HEK293 (cell line): ENCODE measurements around the gene TBC1D9B.

Experiments used
- CTCF ChIA-PET: fragments of 350-600 bp; formaldehyde crosslinking; extraction: SDS; loops from one replicate; lab custom pipeline; 2021; ENCODE audit warnings: antibody characterized with exemption; lab: Yijun Ruan, JAX
- POLR2A ChIA-PET: fragments of 300-600 bp; formaldehyde crosslinking; extraction: SDS; loops from one replicate; lab custom pipeline; 2020; ENCODE audit warnings: antibody characterized with exemption, inconsistent platforms; lab: Yijun Ruan, JAX
- H3K27ac ChIP-seq: fragments of 200-500 bp; sonication (Bioruptor generic); 2 replicates; pipeline ENCODE4 v1.5.1; 2014; ENCODE audit warnings: low read depth, low read length, control low read depth, inconsistent platforms; ENCODE audit errors: extremely low read depth
- H3K36me3 ChIP-seq, 2 experiments: fragments of 200-500 bp in 1 of 2; sonication (Bioruptor generic) in 1 of 2; 1 replicate in 1 of 2; 2 replicates in 1 of 2; pipeline ENCODE4 v1.5.1; 2014 to 2017; ENCODE audit warnings: inconsistent platforms in 2 of 2, low read length in 2 of 2; ENCODE audit not compliant: control insufficient read depth in 2 of 2, insufficient read depth in 1 of 2
- H3K4me1 ChIP-seq: fragments of 200-500 bp; sonication (Bioruptor generic); 2 replicates; pipeline ENCODE4 v1.5.1; 2014; ENCODE audit warnings: mild to moderate bottlenecking, low read length, inconsistent platforms; ENCODE audit not compliant: control insufficient read depth, insufficient read depth
- H3K4me3 ChIP-seq: 2 replicates; pipeline ENCODE4 v1.5.1; 2011; ENCODE audit warnings: low read depth, mild to moderate bottlenecking, control low read depth, low read length, moderate library complexity
- H3K9me3 ChIP-seq: fragments of 200-500 bp; sonication (Bioruptor generic); 2 replicates; pipeline ENCODE4 v1.5.1; 2014; ENCODE audit warnings: low read depth, low read length, inconsistent platforms; ENCODE audit not compliant: control insufficient read depth, insufficient read depth
- KLF8 ChIP-seq: fragments of 450-650 bp; formaldehyde crosslinking; IDR thresholded peaks from 2 replicates; pipeline ENCODE4 v1.5.1; 2016; ENCODE audit warnings: missing biosample characterization, missing genetic modification characterization
- YY1 ChIP-seq: fragments of 450-650 bp; formaldehyde crosslinking; IDR thresholded peaks from 2 replicates; pipeline ENCODE4 v1.5.1; 2018; ENCODE audit warnings: missing biosample characterization, missing genetic modification characterization
- ZBTB1 ChIP-seq: fragments of 450-650 bp; formaldehyde crosslinking; IDR thresholded peaks from 2 replicates; pipeline ENCODE4 v1.5.1; 2016; ENCODE audit warnings: missing biosample characterization, missing genetic modification characterization
- ZFHX2 ChIP-seq: fragments of 450-650 bp; formaldehyde crosslinking; conservative IDR thresholded peaks from 2 replicates; pipeline ENCODE4 v1.5.1; 2016; ENCODE audit warnings: missing biosample characterization, missing genetic modification characterization
- ZNF121 ChIP-seq: fragments of 450-650 bp; formaldehyde crosslinking; IDR thresholded peaks from 2 replicates; pipeline ENCODE4 v1.5.1; 2016; ENCODE audit warnings: missing biosample characterization, missing genetic modification characterization
- ZNF169 ChIP-seq: fragments of 450-650 bp; formaldehyde crosslinking; IDR thresholded peaks from 2 replicates; pipeline ENCODE4 v1.5.1; 2016; ENCODE audit warnings: missing biosample characterization, missing genetic modification characterization
- ZNF214 ChIP-seq: fragments of 450-650 bp; formaldehyde crosslinking; IDR thresholded peaks from 2 replicates; pipeline ENCODE4 v1.5.1; 2017; ENCODE audit warnings: missing biosample characterization, mild to moderate bottlenecking, missing genetic modification characterization, borderline replicate concordance
- ZNF37A ChIP-seq: fragments of 450-650 bp; IDR thresholded peaks from 2 replicates; pipeline ENCODE4 v1.5.1; 2018; ENCODE audit warnings: missing biosample characterization, missing genetic modification characterization
- ZNF629 ChIP-seq: fragments of 450-650 bp; formaldehyde crosslinking; IDR thresholded peaks from 2 replicates; pipeline ENCODE4 v1.5.1; 2017; ENCODE audit warnings: missing biosample characterization, missing genetic modification characterization
- ZNF707 ChIP-seq: fragments of 450-650 bp; formaldehyde crosslinking; IDR thresholded peaks from 2 replicates; pipeline ENCODE4 v1.5.1; 2016; ENCODE audit warnings: missing biosample characterization, missing genetic modification characterization
- ZNF777 ChIP-seq: fragments of 450-650 bp; formaldehyde crosslinking; IDR thresholded peaks from 2 replicates; pipeline ENCODE4 v1.5.1; 2017; ENCODE audit warnings: missing biosample characterization, missing genetic modification characterization, borderline replicate concordance
- ZNF830 ChIP-seq: fragments of 450-650 bp; IDR thresholded peaks from 2 replicates; pipeline ENCODE4 v1.5.0; 2018; ENCODE audit warnings: missing biosample characterization, missing genetic modification characterization, low read depth, mild to moderate bottlenecking, moderate library complexity
- ZSCAN23 ChIP-seq: fragments of 450-650 bp; formaldehyde crosslinking; IDR thresholded peaks from 2 replicates; pipeline ENCODE4 v1.5.1; 2016; ENCODE audit warnings: missing biosample characterization, missing genetic modification characterization
- TF ChIP-seq, protein P1 (sequence below): fragments of 450-650 bp; formaldehyde crosslinking; IDR thresholded peaks from 2 replicates; pipeline ENCODE4 v1.5.1; 2017; ENCODE audit warnings: missing biosample characterization, missing genetic modification characterization
- TF ChIP-seq, protein P2 (sequence below): fragments of 450-650 bp; formaldehyde crosslinking; IDR thresholded peaks from 2 replicates; pipeline ENCODE4 v1.5.1; 2017; ENCODE audit warnings: missing biosample characterization, missing genetic modification characterization
- TF ChIP-seq, protein P3 (sequence below): fragments of 450-650 bp; formaldehyde crosslinking; IDR thresholded peaks from 2 replicates; pipeline ENCODE4; 2016; ENCODE audit warnings: missing biosample characterization, missing genetic modification characterization

The TBC1D9B gene

DNA sequence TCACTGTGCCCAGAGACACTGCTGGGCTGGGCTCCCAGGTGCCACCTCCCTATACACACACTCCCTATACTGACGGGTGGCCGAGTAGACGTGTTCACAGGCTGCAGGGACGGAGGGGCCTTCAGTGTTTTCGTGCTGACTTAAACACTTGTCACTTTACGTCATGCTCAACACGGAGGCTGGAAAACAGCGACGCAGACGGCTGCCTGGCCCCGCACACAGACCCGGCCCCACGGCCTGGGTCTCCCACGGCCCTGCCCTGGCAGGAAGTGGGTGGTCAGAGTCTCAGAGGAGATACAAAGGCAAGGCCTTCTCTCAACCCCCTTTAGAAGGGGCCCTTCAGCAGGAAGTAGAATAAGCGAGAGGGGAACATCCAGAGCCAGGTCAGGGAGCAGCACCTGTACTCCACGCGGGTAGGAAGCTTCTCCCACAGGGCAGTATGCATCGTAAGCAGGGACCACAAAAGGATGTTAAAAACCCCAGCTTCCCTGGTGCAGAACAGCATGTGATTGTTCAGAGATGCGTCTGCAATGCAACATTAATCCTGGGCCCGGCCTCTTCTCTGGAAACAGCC is 11.9 kb upstream of the TBC1D9B start (continued):
- TF ChIP-seq, protein P1, sequence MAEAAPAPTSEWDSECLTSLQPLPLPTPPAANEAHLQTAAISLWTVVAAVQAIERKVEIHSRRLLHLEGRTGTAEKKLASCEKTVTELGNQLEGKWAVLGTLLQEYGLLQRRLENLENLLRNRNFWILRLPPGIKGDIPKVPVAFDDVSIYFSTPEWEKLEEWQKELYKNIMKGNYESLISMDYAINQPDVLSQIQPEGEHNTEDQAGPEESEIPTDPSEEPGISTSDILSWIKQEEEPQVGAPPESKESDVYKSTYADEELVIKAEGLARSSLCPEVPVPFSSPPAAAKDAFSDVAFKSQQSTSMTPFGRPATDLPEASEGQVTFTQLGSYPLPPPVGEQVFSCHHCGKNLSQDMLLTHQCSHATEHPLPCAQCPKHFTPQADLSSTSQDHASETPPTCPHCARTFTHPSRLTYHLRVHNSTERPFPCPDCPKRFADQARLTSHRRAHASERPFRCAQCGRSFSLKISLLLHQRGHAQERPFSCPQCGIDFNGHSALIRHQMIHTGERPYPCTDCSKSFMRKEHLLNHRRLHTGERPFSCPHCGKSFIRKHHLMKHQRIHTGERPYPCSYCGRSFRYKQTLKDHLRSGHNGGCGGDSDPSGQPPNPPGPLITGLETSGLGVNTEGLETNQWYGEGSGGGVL (tag by site-specific recombination): no peak
- TF ChIP-seq, protein P2, sequence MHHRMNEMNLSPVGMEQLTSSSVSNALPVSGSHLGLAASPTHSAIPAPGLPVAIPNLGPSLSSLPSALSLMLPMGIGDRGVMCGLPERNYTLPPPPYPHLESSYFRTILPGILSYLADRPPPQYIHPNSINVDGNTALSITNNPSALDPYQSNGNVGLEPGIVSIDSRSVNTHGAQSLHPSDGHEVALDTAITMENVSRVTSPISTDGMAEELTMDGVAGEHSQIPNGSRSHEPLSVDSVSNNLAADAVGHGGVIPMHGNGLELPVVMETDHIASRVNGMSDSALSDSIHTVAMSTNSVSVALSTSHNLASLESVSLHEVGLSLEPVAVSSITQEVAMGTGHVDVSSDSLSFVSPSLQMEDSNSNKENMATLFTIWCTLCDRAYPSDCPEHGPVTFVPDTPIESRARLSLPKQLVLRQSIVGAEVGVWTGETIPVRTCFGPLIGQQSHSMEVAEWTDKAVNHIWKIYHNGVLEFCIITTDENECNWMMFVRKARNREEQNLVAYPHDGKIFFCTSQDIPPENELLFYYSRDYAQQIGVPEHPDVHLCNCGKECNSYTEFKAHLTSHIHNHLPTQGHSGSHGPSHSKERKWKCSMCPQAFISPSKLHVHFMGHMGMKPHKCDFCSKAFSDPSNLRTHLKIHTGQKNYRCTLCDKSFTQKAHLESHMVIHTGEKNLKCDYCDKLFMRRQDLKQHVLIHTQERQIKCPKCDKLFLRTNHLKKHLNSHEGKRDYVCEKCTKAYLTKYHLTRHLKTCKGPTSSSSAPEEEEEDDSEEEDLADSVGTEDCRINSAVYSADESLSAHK (tag by site-specific recombination): no peak
- no peak for TF ChIP-seq YY1 (tag by site-specific recombination)
- TF ChIP-seq ZNF121 (tag by site-specific recombination): no peak

DNA sequence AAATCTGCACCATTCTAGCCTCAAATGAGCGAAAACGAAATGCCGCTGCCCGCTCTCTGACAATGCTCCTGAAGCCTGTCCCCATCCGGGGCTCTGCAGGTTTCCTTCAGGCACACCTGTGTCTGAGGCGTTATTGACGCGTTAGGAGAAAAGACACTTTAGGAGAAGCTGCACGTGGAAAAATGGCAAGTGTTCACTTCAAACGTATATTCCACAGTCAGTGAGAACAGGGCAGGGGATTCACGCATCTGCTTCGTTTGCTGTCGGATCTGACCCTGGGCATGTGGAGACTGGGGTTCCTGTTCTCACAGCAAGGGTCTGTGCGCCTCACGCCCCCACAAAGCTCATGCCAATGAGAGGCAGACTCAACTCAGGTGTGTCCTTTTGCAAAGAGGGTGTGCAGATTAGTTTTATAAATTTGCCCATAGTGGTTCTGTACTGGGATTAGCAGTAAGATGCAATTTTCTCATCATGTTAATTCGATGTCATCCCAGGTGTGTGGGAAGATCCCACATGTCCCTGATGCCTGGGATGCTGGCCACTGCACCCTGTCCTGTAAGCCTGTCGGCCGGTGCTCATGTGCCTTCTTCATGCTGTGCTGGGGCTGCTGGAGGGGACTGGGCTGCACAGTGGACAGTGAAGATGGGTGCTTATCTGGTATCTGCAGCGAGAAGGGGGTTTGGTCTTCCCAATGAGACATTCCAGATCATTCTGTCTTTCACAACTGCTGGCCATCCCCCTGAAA is 11.2 kb upstream of the TBC1D9B start:
- Histone ChIP-seq H3K4me1 (no peaks in the 10 kb centered on the region), H3K36me3 (no peaks in the 10 kb centered on the region), H3K4me3 (no peak overlapping the region), H3K9me3 (no peaks in the 10 kb centered on the region), H3K27ac (no peak overlapping the region)
- ChIA-PET CTCF (interaction anchor here (0.9 kb wide), 1 partner anchor 11 kb away, joined by 3 read pairs; the partner anchor contains the start of gene TBC1D9B), POLR2A (no interaction called here)
- TF ChIP-seq, protein P3, sequence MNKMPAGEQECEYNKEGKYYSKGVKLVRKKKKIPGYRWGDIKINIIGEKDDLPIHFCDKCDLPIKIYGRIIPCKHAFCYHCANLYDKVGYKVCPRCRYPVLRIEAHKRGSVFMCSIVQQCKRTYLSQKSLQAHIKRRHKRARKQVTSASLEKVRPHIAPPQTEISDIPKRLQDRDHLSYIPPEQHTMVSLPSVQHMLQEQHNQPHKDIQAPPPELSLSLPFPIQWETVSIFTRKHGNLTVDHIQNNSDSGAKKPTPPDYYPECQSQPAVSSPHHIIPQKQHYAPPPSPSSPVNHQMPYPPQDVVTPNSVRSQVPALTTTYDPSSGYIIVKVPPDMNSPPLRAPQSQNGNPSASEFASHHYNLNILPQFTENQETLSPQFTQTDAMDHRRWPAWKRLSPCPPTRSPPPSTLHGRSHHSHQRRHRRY (tag by site-specific recombination): no peak
- TF ChIP-seq KLF8 (tag by site-specific recombination): no peak
- no peak for TF ChIP-seq ZNF707 (tag by site-specific recombination)
- TF ChIP-seq ZNF830 (tag by site-specific recombination): no peak

DNA sequence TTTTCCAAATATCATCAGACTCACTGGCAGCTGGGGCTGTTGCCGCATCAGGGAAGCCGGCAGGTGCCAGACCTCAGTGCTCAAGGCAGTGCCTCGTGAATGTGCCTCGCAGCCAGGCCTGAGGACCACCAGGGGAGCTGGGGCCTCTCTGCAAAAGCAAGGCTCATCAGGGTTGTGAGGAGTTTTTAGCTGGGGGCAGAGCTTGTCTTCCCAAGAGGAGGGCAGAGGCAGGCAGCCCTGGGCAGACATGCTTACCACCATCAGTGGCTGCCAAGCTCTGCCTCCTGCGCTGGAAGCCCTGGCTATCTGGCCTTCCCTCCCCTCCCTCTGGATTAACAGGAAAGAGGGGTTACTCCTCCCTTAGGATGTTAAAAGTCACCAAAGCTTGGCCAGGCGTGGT is 8.8 kb upstream of the TBC1D9B start:
- CTCF ChIA-PET: no interaction called here
- Histone ChIP-seq H3K4me3 (no peak overlapping the region), H3K27ac (no peak overlapping the region), H3K36me3 (no peaks in the 10 kb centered on the region), H3K9me3 (no peaks in the 10 kb centered on the region), H3K4me1 (no peaks in the 10 kb centered on the region)
- POLR2A ChIA-PET: no interaction called here
- TF ChIP-seq ZNF777 (tag by site-specific recombination): no peak
- TF ChIP-seq ZNF629 (tag by site-specific recombination): no peak
- TF ChIP-seq ZBTB1: no peak
- TF ChIP-seq ZNF37A (tag by site-specific recombination): no peak
- no peak for TF ChIP-seq ZNF214 (tag by site-specific recombination)
- TF ChIP-seq ZFHX2 (tag by site-specific recombination): no peak
- no peak for TF ChIP-seq ZNF169 (tag by site-specific recombination)
- no peak for TF ChIP-seq ZSCAN23 (tag by site-specific recombination)
